ENCODE results near the gene ALG5.

Gene ALG5

GRCh38 chr13:36979361-36980050 is 19.6 kb downstream of the ALG5 start:
- DNase-seq (ENCODE audit: low read depth in 3 of 3), result no peak

GRCh38 chr13:36975172-36975571 is 24.0 kb downstream of the ALG5 start:
- DNase-seq (ENCODE audit: low read depth in 3 of 3), result no peak

- no peak for DNase-seq (ENCODE audit: low read depth in 3 of 3)
Measured at GRCh38 chr13:36973621-36974295, 25.4 kb downstream of the ALG5 start.

GRCh38 chr13:36973009-36973408 is 26.1 kb downstream of the ALG5 start:
- DNase-seq (ENCODE audit: low read depth in 3 of 3), result no peak

- no peak for DNase-seq (ENCODE audit: low read depth in 3 of 3)
Measured at GRCh38 chr13:36966404-36966803, 32.7 kb downstream of the ALG5 start.

- no peak for DNase-seq (ENCODE audit: low read depth in 3 of 3)
Measured at GRCh38 chr13:36965767-36966166, 33.4 kb downstream of the ALG5 start.

GRCh38 chr13:36959456-36960116 is 39.6 kb downstream of the ALG5 start:
- DNase-seq (ENCODE audit: low read depth in 3 of 3), result no peak

- no peak for DNase-seq (ENCODE audit: low read depth in 3 of 3)
Measured at GRCh38 chr13:36954542-36954941, 44.6 kb downstream of the ALG5 start.

- no peak for DNase-seq (ENCODE audit: low read depth in 3 of 3)
Measured at GRCh38 chr13:36950920-36951319, 48.2 kb downstream of the ALG5 start.

GRCh38 chr13:36950330-36950729 is 48.8 kb downstream of the ALG5 start:
- no peak for DNase-seq (ENCODE audit: low read depth in 3 of 3)

- no peak for DNase-seq (ENCODE audit: low read depth in 3 of 3)
Measured at GRCh38 chr13:36945078-36945477, 54.1 kb downstream of the ALG5 start.

- no peak for DNase-seq (ENCODE audit: low read depth in 3 of 3)
Measured at GRCh38 chr13:36925603-36926002, 73.5 kb downstream of the ALG5 start.

- no peak for DNase-seq (ENCODE audit: low read depth in 3 of 3)
Measured at GRCh38 chr13:36924001-36924400, 75.1 kb downstream of the ALG5 start.

- DNase-seq (ENCODE audit: low read depth in 3 of 3), result no peak
Measured at GRCh38 chr13:36921631-36922301, 77.4 kb downstream of the ALG5 start.

- no peak for DNase-seq (ENCODE audit: low read depth in 3 of 3)
Measured at GRCh38 chr13:36920616-36921185, 78.4 kb downstream of the ALG5 start.

- DNase-seq (ENCODE audit: low read depth in 3 of 3), result no peak
Measured at GRCh38 chr13:36919833-36920615, 79.1 kb downstream of the ALG5 start, which contains the start of gene SMAD9. Gene SMAD9, minus strand, starts transcription at chr13:36920238. Its CDS starts 40,549 bp downstream, at chr13:36879689.

GRCh38 chr13:36919171-36919832 is 79.8 kb downstream of the ALG5 start:
- DNase-seq (ENCODE audit: low read depth in 3 of 3), result no peak

GRCh38 chr13:36918246-36919131 is 80.7 kb downstream of the ALG5 start:
- DNase-seq (ENCODE audit: low read depth in 3 of 3), result no peak

- no peak for DNase-seq (ENCODE audit: low read depth in 3 of 3)
Measured at GRCh38 chr13:36917311-36917710, 81.8 kb downstream of the ALG5 start.

All from stimulated activated CD4-positive, alpha-beta T cell treated with anti-CD3 and anti-CD28 coated beads, TNF-alpha, amount 100 ng/mL, for 48 hours (primary cell).